Measurements from ENCODE around the gene NUP205. TPM values are rescaled to one million over a fixed set of nuclear protein-coding genes. Genes with fewer than 3 reads are reported as not detected.

NUP205 gene, protein sequence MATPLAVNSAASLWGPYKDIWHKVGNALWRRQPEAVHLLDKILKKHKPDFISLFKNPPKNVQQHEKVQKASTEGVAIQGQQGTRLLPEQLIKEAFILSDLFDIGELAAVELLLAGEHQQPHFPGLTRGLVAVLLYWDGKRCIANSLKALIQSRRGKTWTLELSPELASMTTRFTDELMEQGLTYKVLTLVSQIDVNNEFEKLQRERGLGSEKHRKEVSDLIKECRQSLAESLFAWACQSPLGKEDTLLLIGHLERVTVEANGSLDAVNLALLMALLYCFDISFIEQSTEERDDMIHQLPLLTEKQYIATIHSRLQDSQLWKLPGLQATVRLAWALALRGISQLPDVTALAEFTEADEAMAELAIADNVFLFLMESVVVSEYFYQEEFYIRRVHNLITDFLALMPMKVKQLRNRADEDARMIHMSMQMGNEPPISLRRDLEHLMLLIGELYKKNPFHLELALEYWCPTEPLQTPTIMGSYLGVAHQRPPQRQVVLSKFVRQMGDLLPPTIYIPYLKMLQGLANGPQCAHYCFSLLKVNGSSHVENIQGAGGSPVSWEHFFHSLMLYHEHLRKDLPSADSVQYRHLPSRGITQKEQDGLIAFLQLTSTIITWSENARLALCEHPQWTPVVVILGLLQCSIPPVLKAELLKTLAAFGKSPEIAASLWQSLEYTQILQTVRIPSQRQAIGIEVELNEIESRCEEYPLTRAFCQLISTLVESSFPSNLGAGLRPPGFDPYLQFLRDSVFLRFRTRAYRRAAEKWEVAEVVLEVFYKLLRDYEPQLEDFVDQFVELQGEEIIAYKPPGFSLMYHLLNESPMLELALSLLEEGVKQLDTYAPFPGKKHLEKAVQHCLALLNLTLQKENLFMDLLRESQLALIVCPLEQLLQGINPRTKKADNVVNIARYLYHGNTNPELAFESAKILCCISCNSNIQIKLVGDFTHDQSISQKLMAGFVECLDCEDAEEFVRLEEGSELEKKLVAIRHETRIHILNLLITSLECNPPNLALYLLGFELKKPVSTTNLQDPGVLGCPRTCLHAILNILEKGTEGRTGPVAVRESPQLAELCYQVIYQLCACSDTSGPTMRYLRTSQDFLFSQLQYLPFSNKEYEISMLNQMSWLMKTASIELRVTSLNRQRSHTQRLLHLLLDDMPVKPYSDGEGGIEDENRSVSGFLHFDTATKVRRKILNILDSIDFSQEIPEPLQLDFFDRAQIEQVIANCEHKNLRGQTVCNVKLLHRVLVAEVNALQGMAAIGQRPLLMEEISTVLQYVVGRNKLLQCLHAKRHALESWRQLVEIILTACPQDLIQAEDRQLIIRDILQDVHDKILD (N-terminal part only)
- total RNA-seq (ENCODE audit: insufficient read depth, low replicate concordance): 53.2 TPM

DNA sequence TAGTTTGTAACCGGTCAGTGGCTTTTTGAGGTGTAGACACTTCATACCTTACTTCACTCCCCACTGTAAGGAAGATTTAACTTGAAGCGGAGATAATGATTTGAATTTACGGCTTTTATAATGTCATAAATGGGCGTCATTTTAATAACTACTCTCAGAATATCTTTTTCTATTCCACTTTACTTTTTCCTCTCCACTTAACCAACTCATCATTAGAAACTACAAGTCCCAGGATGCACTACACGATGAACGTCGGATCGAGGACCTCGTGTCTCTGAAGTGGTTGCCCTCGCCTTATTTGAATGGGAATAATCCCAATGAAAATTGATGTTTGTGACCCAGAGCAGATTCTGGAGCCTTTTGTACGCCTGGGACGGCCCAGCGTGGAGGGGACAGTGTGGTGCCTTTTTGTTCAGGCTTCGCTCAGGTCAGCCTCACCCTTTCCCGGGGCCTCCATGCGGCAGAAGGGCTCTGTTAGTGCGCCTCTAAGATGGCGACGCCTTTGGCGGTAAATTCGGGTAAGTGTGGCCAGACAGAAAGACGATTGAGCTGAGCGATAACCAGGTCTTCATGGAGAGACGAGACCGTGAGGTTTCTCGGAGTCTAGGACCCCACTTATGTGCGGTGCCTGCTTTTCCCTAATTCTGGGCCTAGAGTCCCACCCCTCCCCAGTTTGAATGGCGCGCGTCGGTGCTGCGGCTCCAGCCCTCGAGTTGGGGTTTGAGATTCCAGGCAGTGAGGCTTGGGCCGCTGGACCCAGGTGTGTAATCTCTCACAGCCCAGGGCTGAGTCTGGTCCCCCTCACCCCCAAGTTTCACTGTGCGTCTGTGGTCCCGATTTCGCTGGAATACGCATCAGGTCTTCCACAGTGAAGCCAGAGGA, at the start of gene NUP205:
NUP205 (plus strand) TSS at position 463 of the 882 bp plus-strand sequence; CDS start at position 491, 28 bp downstream.
- peak; percentile 92 for DNase-seq (ENCODE audit: low spot score)

GRCh38 chr7:135508883-135509588, 48.7 kb upstream of the NUP205 start:
- peak; percentile 42 for DNase-seq (ENCODE audit: low spot score)

- no peak for DNase-seq (ENCODE audit: low spot score)
Observed at GRCh38 chr7:135509589-135509838, 48.2 kb upstream of the NUP205 start.

- DNase-seq (ENCODE audit: low spot score): peak; percentile 98
Observed at GRCh38 chr7:135509839-135510591, 47.7 kb upstream of the NUP205 start, which contains the start of gene CNOT4. TSS of gene CNOT4 (minus strand) at chr7:135510102. CDS start at chr7:135438331, 71,771 bp downstream.

DNA sequence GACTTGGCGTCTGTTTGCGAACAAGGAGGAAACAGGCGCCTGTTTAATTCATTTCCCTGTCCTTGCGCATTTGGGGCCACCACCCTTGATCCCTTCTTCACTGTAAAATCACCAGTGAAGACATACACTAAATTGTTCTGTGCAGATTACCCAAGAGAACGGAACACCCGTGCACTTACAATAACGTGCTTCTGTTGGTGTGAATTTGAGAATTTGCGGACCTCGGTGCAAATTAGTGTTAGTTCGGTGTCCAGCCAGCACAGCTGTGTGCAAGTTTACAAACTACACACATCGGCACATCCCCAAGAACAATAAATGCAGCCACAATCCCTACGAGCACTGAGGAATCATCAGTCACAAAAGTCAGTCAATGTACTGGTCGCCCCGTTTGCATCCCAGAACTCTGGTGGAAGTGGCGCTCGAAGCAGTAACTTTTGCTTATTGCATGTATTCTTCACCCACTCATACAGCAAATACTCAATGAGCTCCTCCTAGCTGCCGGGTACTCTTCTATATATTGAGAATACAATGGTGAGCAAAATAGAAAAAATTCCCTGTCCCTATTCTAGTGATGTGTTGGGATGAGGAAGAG, 47.0 kb upstream of the NUP205 start:
- DNase-seq (ENCODE audit: low spot score): peak; percentile 35

DNA sequence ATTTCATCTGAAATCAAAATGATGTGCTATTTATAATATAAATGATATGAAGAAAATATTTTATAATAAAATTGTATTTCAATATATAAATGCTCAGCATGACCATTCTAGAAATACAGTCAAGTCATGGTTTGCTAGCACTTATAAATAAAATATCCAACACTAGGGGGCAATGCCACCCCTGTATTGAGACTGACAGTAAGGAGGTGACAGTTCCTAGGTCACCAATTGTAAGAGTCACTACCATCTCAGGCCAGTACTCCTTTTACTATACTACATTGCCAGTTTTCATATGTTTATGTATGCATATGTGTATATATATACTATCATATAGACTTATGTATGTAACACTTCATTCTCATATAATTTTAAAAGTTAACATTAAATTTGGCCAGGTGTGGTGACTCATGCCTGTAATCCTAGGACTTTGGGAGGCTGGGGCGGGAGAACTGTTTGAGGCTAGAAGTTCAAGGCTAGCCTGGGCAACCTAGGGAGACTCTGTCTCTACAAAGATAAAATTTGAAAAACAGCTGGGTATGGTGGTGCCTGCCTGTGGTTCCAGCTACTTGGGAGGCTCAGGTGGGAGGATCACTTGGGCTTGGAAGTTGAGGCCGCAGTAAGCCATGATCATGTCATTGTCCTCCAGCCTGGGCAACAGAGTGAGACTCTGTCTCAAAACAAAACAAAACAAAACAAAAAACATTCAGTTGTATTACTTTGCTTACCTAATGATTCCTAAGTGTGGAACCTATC, 45.4 kb upstream of the NUP205 start:
- DNase-seq (ENCODE audit: low spot score): peak; percentile 41

GRCh38 chr7:135514856-135515255, 42.9 kb upstream of the NUP205 start:
- DNase-seq (ENCODE audit: low spot score): no peak

DNA sequence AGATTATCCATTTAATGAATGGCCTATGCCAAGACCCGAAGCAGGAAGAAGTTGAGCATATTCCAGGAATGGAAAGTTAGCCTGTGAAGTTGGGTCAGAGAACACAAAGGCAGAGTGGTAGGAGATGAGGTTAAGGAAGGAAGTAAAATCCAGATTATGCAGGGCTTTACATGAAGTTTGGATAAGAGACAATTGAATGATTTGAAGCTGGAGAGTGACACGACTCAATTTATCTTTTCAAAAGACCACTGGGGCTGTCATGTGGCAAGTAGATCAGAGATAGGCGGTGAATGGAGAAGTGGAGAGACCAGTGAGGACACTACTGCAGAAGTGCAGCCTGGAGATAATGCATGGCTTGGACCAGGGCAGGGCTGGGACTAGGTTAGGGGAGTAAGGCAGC, 40.7 kb upstream of the NUP205 start:
- no peak for DNase-seq (ENCODE audit: low spot score)

DNA sequence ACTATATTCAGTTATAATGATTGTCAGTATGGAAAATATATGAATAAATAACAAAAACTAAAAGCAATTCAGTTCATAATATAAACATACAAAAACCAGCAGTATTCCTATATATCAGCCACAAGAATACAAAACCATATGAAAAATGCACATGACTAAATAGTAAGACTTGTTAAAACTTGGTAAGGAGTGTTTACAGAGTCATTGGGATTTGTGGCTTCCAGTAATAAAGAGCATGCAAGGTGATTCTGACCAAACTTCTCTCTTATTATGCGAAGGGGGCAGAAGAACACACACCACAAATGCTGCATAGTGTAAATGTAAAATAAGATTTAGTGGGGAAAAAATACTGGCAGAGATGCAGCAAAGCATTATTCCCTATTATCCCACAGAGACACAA, 39.0 kb upstream of the NUP205 start:
- DNase-seq (ENCODE audit: low spot score): no peak

DNA sequence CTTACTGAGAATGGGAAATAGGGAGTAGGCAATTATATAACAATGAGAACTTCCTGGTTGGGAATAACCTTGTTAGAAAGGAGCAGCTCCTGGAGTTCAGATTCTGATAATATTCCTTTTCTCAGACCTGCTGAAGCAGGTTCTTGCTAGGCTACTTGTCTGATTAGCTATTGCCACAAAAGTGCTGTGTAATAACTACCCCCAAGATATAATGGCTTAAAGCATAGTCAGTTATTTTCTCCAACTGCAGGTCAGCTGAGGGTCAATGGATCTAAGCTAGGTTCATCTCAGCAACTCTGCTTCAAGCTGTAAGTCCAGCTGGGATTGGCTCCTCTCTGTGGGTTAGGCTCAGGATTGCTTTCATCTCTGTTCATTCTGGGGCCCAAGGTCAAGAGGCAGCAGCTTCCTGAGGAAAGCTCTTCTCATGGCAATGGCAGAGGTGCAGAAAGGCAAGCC, 38.5 kb upstream of the NUP205 start:
- peak; percentile 5 for DNase-seq (ENCODE audit: low spot score)

DNA sequence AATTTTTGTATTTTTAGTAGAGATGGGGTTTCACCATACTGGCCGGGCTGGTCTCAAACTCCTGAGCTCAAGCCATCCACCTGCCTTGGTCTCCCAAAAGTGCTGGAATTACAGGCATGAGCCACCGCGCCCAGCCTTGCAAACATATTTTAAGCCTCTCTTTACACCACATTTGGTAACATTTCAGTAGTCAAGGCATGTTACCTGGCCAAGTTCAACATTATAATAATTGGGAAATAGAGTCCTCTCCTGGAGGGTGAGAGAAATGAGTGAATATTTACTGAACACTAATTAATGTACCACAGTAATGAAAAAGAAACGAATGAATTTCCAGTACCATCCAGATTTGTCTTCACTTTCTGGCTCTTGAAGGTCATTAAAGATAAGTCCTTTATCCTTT, 37.8 kb upstream of the NUP205 start:
- no peak for DNase-seq (ENCODE audit: low spot score)

DNA sequence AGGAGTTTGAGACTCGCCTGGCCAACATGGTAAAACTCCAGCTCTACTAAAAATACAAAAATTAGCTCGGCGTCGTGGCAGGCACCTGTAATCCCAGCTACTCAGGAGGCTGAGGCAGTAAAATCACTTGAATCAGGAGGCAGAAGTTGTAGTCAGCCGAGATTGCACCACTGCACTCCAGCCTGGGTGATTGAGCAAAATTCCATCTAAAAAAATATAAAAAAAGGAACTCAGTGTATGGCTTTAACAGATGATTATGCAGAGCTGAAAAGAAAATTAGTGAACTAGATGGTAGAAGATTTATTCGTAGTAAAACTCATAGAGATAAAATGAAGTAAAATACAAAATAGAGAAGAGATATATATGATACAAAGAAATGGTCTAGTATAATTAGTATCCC, 35.2 kb upstream of the NUP205 start:
- no peak for DNase-seq (ENCODE audit: low spot score)

- no peak for DNase-seq (ENCODE audit: low spot score)
Observed at GRCh38 chr7:135523146-135523545, 34.6 kb upstream of the NUP205 start.

DNA sequence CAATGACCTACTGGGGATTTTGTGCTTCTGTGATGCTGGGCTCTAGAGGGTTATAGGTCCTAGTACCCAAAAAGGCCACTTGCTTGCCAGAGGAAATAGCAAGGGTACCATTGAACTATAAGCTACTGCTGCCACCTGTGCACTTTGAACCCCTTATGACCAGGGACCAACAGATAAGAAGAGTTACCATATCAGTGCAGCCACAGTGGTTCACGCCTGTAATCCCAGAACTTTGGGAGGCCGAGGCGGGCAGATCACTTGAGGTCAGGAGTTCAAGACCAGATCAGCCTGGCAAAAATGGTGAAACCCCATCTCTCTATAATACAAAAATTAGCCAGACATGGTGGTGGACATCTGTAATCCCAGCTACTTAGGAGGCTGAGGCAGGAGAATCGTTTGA, 32.3 kb upstream of the NUP205 start:
- no peak for DNase-seq (ENCODE audit: low spot score)

GRCh38 chr7:135527025-135527424, 30.7 kb upstream of the NUP205 start:
- DNase-seq (ENCODE audit: low spot score): no peak

- no peak for DNase-seq (ENCODE audit: low spot score)
Observed at GRCh38 chr7:135536150-135536549, 21.6 kb upstream of the NUP205 start.

- DNase-seq (ENCODE audit: low spot score): no peak
Observed at GRCh38 chr7:135537453-135537852, 20.3 kb upstream of the NUP205 start.

- no peak for DNase-seq (ENCODE audit: low spot score)
Observed at GRCh38 chr7:135537905-135538304, 19.8 kb upstream of the NUP205 start.

Data from umbilical cord (tissue), 2 donors.